B cell (primary cell): Measurements from ENCODE around the gene MAT1A.

ENCODE experiments used
- CTCF ChIP-seq: fragments of 200-600 bp; IDR thresholded peaks from one replicate; pipeline ENCODE4 v1.8.0; 2022; ENCODE audit warnings: antibody characterized with exemption, mild to moderate bottlenecking
- EZH2 ChIP-seq: IDR thresholded peaks from 2 replicates; pipeline ENCODE4 v1.6.1; 2012; ENCODE audit warnings: borderline replicate concordance, low read depth, mild to moderate bottlenecking, moderate library complexity, low read length; ENCODE audit not compliant: insufficient read depth, poor library complexity, severe bottlenecking

DNA sequence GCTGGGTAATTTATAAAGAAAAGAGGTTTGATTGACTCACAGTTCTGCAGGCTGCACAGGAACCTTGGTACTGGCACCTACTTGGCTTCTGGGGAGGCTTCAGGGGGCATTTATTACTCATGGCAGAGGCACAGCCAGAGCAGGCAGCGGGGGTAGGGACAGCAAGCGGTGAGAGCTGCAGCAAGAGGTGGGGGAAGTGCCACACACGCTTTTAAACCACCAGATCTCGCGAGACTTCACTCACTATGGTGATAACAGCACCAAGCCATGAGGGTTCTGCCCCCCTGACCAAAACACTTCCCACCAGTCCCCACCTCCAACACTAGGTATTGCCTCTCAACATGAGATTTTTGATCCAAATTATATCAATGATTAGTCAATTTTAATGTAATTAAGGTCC, 24.1 kb upstream of the MAT1A start:
- TF ChIP-seq CTCF = no peak
- TF ChIP-seq EZH2 = no peak
